GM12878 (cell line): Measurements from ENCODE around the gene INPP5D. TPM values are rescaled to one million over a fixed set of nuclear protein-coding genes. Genes with fewer than 3 reads are reported as not detected.

Experiments
- ATAC-seq: fragments of 200-7000 bp; cut with Tn5 transposase; 3 replicates; pipeline ENCODE4 v1.9.1; 2020; ENCODE audit warnings: mild to moderate bottlenecking, moderate library complexity
- BruUV-seq: library from RNA; stranded (reverse); fragments of 400-500 nt; replicated peaks from 2 replicates; lab custom pipeline; 2021; lab: Mats Ljungman, UMichigan
- CTCF ChIA-PET: fragments of 300-600 bp; sonication (Branson Sonifier 250); formaldehyde crosslinking; extraction: SDS; loops from one replicate; lab custom pipeline; 2021; ENCODE audit warnings: inconsistent platforms; lab: Yijun Ruan, JAX
- POLR2A ChIA-PET: fragments of 350-600 bp; formaldehyde crosslinking; extraction: SDS; loops from one replicate; lab custom pipeline; 2021; ENCODE audit warnings: inconsistent platforms; lab: Charles Lee
- RAD21 ChIA-PET: fragments of 300-600 bp; sonication (Branson Sonifier 250); formaldehyde crosslinking; loops from one replicate; lab custom pipeline; 2023; ENCODE audit warnings: antibody characterized with exemption; ENCODE audit not compliant: unreplicated experiment; lab: Charles Lee
- SMC1A ChIA-PET: fragments of 300-600 bp; sonication (Branson Sonifier 250); formaldehyde crosslinking; loops from one replicate; lab custom pipeline; 2023; ENCODE audit not compliant: unreplicated experiment, uncharacterized antibody; lab: Charles Lee
- DNase-seq: peaks from one replicate; pipeline ENCODE4 v3.0.0-alpha.2; 2011; ENCODE audit warnings: low read depth, low spot score
- FAIRE-seq: peaks from 3 replicates; lab custom pipeline; 2011; peaks lifted over from hg19 to GRCh38; lab: Jason Lieb, UNC
- H2AFZ ChIP-seq: 2 replicates; pipeline ENCODE4 v1.6.0; 2011; ENCODE audit warnings: low read depth, low read length, control low read depth; ENCODE audit not compliant: control insufficient read depth
- H3K27ac ChIP-seq: 2 replicates; pipeline ENCODE4 v1.5.1; 2011; ENCODE audit warnings: control low read depth; ENCODE audit not compliant: control insufficient read depth, insufficient read depth
- H3K27me3 ChIP-seq, 2 experiments: replicated peaks in 1 of 2; 2 replicates each; pipeline versions ENCODE4 v1.6.0 to v1.6.1; 2011; ENCODE audit warnings: low read length in 1 of 2; ENCODE audit not compliant: control insufficient read depth in 2 of 2, insufficient read depth in 2 of 2
- H3K36me3 ChIP-seq, 2 experiments: 2 replicates each; pipeline ENCODE4 v1.5.1; 2011; ENCODE audit warnings: low read length in 1 of 2; ENCODE audit not compliant: control insufficient read depth in 2 of 2, insufficient read depth in 2 of 2
- H3K4me1 ChIP-seq: 2 replicates; pipeline ENCODE4 v1.6.1; 2011; ENCODE audit warnings: mild to moderate bottlenecking, low read length, moderate library complexity, mixed read lengths; ENCODE audit not compliant: control insufficient read depth, insufficient read depth
- H3K4me2 ChIP-seq: 2 replicates; pipeline ENCODE4 v1.6.0; 2011; ENCODE audit warnings: control low read depth; ENCODE audit not compliant: control insufficient read depth, insufficient read depth
- H3K4me3 ChIP-seq: fragments of 200-600 bp; sonication (generic); 2 replicates; pipeline ENCODE4 v1.5.1; 2016
- H3K79me2 ChIP-seq: 2 replicates; pipeline ENCODE4 v1.6.0; 2011; ENCODE audit warnings: low read length; ENCODE audit not compliant: control insufficient read depth, insufficient read depth
- H3K9ac ChIP-seq: 2 replicates; pipeline ENCODE4 v1.8.0; 2011; ENCODE audit warnings: low read length, control low read depth, mixed read lengths; ENCODE audit not compliant: control insufficient read depth, insufficient read depth
- H3K9me3 ChIP-seq: replicated peaks from 3 replicates; pipeline ENCODE4 v1.5.1; 2011; ENCODE audit warnings: mild to moderate bottlenecking, low read length; ENCODE audit not compliant: control insufficient read depth, insufficient read depth
- H4K20me1 ChIP-seq: 2 replicates; pipeline ENCODE4 v1.6.0; 2011; ENCODE audit not compliant: control insufficient read depth, insufficient read depth
- BCL11A ChIP-seq: IDR thresholded peaks from 2 replicates; pipeline ENCODE4 v1.6.1; 2011; ENCODE audit warnings: low read depth, low read length
- CREB1 ChIP-seq: IDR thresholded peaks from 2 replicates; pipeline ENCODE4 v1.6.1; 2012; ENCODE audit warnings: low read depth, mild to moderate bottlenecking, inconsistent platforms
- JUND ChIP-seq: IDR thresholded peaks from 2 replicates; pipeline ENCODE4 v1.6.1; 2012; ENCODE audit warnings: low read depth, mild to moderate bottlenecking, low read length, improper control_type of control experiment, moderate library complexity
- PAX8 ChIP-seq: fragments of 450-650 bp; IDR thresholded peaks from 2 replicates; pipeline ENCODE4 v1.6.1; 2017; ENCODE audit warnings: mild to moderate bottlenecking, moderate library complexity
- STAT1 ChIP-seq: fragments of 450-650 bp; conservative IDR thresholded peaks from 2 replicates; pipeline ENCODE4 v1.6.1; 2014; ENCODE audit warnings: antibody characterized with exemption, mild to moderate bottlenecking
- TCF12 ChIP-seq: IDR thresholded peaks from 2 replicates; pipeline ENCODE4 v1.6.1; 2011; ENCODE audit warnings: low read depth, mild to moderate bottlenecking, low read length
- ZNF384 ChIP-seq: IDR thresholded peaks from 2 replicates; pipeline ENCODE4 v1.6.1; 2012; ENCODE audit warnings: low read depth, mild to moderate bottlenecking, low read length, improper control_type of control experiment, borderline replicate concordance
- WGBS: methylation state at CpG from one replicate; pipeline ENCODE4 v1.1.6; 2016; ENCODE audit warnings: low lambda C conversion rate; ENCODE audit not compliant: insufficient replicate concordance, insufficient coverage; ENCODE audit errors: missing lambda C conversion rate; 5-methylcytosine and 5-hydroxymethylcytosine counted together
- in situ Hi-C: fragments of 300-500 bp; cut with MboI; formaldehyde crosslinking; loops from 9 replicates; pipeline ENCODE4 v1.14.3; 2018; ENCODE audit warnings: mixed read lengths
- intact Hi-C: fragments of 100-400 bp; cut with micrococcal nuclease; formaldehyde crosslinking; loops from one replicate; pipeline ENCODE4 v1.14.2; 2022; ENCODE audit not compliant: unreplicated experiment
- polyA plus RNA-seq, 11 experiments: library from polyadenylated mRNA; depleted of rRNA in 4 of 11; unstranded in 6 of 11; stranded (reverse) in 5 of 11; fragments of >200 nt; fragmentation: Nextera tagmentation in 4 of 11; fragmentation: Illumina TruSeq in 1 of 11; extraction: Ambion mirVana in 4 of 11; extraction: Trizol in 1 of 11; gene quantifications; 1 replicate in 1 of 11; 2 replicates in 10 of 11; pipeline versions ENCODE4 v1.2.1 to v1.2.3, GENCODE V29; 2011 to 2016; ENCODE audit warnings: inconsistent platforms in 2 of 11, missing spikeins in 2 of 11, low read depth in 1 of 11
- total RNA-seq, 4 experiments: library from RNA; depleted of rRNA in 3 of 4; stranded (reverse); fragments of >200 nt in 3 of 4; fragmentation: Illumina TruSeq in 1 of 4; extraction: Trizol in 1 of 4; gene quantifications; 2 replicates each; pipeline versions ENCODE4 v1.2.1 to v1.2.3, GENCODE V29; 2013 to 2021
- TF ChIP-seq, protein P1 (sequence below): IDR thresholded peaks from 2 replicates; pipeline ENCODE4 v1.6.1; 2011; ENCODE audit warnings: borderline replicate concordance, low read depth, mild to moderate bottlenecking, moderate library complexity, low read length; ENCODE audit not compliant: insufficient read depth, poor library complexity, severe bottlenecking
- TF ChIP-seq, protein P2 (sequence below): IDR thresholded peaks from 2 replicates; pipeline ENCODE4 v1.6.1; 2012; ENCODE audit warnings: mild to moderate bottlenecking, low read depth, low read length

INPP5D gene
- total and polyA plus RNA-seq, 10 of the 15 experiments (the other 5 are each of a cell fraction or from before 2014, with no cell fraction given), result 11.8 to 139 (median 88.8) TPM

DNA sequence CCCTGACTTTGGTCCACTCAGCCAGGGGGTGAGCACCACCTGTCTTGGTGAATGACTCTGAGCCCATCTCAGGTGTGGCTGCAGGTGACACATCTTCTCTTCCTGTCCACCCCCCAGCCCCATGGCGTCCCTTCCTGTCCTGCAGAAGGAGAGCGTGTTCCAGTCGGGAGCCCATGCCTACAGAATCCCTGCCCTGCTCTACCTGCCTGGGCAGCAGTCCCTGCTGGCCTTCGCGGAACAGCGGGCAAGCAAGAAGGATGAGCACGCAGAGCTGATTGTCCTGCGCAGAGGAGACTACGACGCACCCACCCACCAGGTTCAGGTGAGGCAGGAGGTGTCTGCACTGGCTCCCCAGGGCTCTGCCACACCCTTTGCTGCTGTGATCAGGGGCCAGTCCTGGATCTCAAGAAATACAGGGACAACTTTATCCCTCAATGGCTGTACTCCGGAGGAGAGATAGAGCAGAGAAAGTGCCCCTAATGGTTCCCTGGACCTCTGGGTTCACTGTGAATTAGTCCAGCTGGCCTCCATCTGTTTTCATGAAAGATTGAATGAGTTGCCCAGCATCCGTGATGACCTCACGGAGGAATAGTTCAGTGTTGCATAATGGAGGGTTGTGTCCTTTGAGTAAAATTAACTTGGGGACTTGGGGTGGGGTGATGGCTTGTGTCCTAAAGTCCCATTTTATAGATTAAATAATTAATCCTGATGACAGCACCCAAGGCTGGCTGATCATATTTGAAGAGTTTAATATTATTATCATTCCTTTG is 27.4 kb upstream of the INPP5D start, which contains the start of gene NEU2:
Gene NEU2, plus strand, starts transcription at position 122 of the 770 bp plus-strand sequence. Its CDS starts 0 bp downstream, at position 122.
- intact Hi-C loops, result no loop called here
- BruUV-seq, result no TSS peak
- no peak within 1 kb of the TSS for H3K4me3 ChIP-seq
- TF ChIP-seq, protein P1, sequence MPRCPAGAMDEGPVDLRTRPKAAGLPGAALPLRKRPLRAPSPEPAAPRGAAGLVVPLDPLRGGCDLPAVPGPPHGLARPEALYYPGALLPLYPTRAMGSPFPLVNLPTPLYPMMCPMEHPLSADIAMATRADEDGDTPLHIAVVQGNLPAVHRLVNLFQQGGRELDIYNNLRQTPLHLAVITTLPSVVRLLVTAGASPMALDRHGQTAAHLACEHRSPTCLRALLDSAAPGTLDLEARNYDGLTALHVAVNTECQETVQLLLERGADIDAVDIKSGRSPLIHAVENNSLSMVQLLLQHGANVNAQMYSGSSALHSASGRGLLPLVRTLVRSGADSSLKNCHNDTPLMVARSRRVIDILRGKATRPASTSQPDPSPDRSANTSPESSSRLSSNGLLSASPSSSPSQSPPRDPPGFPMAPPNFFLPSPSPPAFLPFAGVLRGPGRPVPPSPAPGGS, result no peak
- TF ChIP-seq ZNF384, result no peak
- TF ChIP-seq JUND, result no peak
- TF ChIP-seq TCF12, result no peak
- no peak for TF ChIP-seq CREB1
- TF ChIP-seq, protein P2, sequence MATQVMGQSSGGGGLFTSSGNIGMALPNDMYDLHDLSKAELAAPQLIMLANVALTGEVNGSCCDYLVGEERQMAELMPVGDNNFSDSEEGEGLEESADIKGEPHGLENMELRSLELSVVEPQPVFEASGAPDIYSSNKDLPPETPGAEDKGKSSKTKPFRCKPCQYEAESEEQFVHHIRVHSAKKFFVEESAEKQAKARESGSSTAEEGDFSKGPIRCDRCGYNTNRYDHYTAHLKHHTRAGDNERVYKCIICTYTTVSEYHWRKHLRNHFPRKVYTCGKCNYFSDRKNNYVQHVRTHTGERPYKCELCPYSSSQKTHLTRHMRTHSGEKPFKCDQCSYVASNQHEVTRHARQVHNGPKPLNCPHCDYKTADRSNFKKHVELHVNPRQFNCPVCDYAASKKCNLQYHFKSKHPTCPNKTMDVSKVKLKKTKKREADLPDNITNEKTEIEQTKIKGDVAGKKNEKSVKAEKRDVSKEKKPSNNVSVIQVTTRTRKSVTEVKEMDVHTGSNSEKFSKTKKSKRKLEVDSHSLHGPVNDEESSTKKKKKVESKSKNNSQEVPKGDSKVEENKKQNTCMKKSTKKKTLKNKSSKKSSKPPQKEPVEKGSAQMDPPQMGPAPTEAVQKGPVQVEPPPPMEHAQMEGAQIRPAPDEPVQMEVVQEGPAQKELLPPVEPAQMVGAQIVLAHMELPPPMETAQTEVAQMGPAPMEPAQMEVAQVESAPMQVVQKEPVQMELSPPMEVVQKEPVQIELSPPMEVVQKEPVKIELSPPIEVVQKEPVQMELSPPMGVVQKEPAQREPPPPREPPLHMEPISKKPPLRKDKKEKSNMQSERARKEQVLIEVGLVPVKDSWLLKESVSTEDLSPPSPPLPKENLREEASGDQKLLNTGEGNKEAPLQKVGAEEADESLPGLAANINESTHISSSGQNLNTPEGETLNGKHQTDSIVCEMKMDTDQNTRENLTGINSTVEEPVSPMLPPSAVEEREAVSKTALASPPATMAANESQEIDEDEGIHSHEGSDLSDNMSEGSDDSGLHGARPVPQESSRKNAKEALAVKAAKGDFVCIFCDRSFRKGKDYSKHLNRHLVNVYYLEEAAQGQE, result no peak
- no peak for TF ChIP-seq PAX8
- TF ChIP-seq BCL11A, result no peak
- TF ChIP-seq STAT1, result no peak
- POLR2A ChIA-PET, result no interaction called here
- no peaks in the 10 kb centered on the region for H3K4me1 ChIP-seq
- no peak within 1 kb of the TSS for H3K9ac ChIP-seq
- H4K20me1 ChIP-seq, result no peaks in the 10 kb centered on the region
- in situ Hi-C loops, result no loop called here
- H3K79me2 ChIP-seq, result no peaks in the 10 kb centered on the region
- H3K9me3 ChIP-seq, result peaks cover 1% of the 10 kb centered on the region; the same call in 1 of the 3 replicates
- no peak within 1 kb of the TSS for H3K27ac ChIP-seq
- RAD21 ChIA-PET, result interaction anchor here (0.7 to 1.9 kb wide), 2 partner anchors 22 to 218 kb away, joined by 5 read pairs; partner anchors contain the start of gene ATG16L1
- FAIRE-seq, result no peak
- H3K36me3 ChIP-seq, result no peaks in the 10 kb centered on the region
- no peaks in the 10 kb centered on the region for H3K27me3 ChIP-seq
- CTCF ChIA-PET, result interaction anchor here (0.9 to 1.5 kb wide), 3 partner anchors 20 to 177 kb away, joined by 4 to 5 read pairs (median 4); no protein-coding TSS in a partner anchor
- H3K4me2 ChIP-seq, result no peak within 1 kb of the TSS
- no peak for DNase-seq
- SMC1A ChIA-PET, result interaction anchor here (1.1 to 1.2 kb wide), 2 partner anchors 174 to 260 kb away, joined by 3 to 4 read pairs; no protein-coding TSS in a partner anchor
- no peak within 1 kb of the TSS for H2AFZ ChIP-seq
- WGBS, result 81% methylated on average over 13 of the region's 13 CpGs
- no peak for ATAC-seq
